ENCODE measurements around the gene MINDY2. TPM values are rescaled to one million over a fixed set of nuclear protein-coding genes. Genes with fewer than 3 reads are reported as not detected.

The MINDY2 gene
- total RNA-seq, 2 donors from 2014 or later, result 26.6 to 32.5 TPM

- no peak overlapping the region for H3K27ac Mint-ChIP-seq
- TF ChIP-seq CTCF (conservative IDR thresholded peaks at IDR 0.05), result no peak
- Histone ChIP-seq H3K9me3 (ENCODE audit: control insufficient read depth, low read length) (no peaks in the 10 kb centered on the region), H3K27ac (ENCODE audit: low read depth, low read length) (no peak overlapping the region), H3K27me3 (ENCODE audit: control insufficient read depth, insufficient read depth, low read length, poor library complexity, severe bottlenecking) (no peaks in the 10 kb centered on the region), H3K9ac (ENCODE audit: extremely low read depth, low read length, poor library complexity, severe bottlenecking) (no peak overlapping the region), H3K36me3 (ENCODE audit: control insufficient read depth, insufficient read depth, low read length) (peaks cover 70% of the 10 kb centered on the region), H3K4me1 (ENCODE audit: control insufficient read depth, insufficient read depth, low read length) (no peaks in the 10 kb centered on the region), H3K4me3 (ENCODE audit: low read length) (no peak overlapping the region)
- no peak overlapping the region for H3K4me3 Mint-ChIP-seq
- no peaks in the 10 kb centered on the region for H3K9me3 Mint-ChIP-seq
- WGBS, 2 experiments (ENCODE audit: insufficient coverage in 1 of 2, insufficient read length in 1 of 2), result 80 to 98% methylated on average over 1 to 5 of the region's 6 CpGs
- DNase-seq, result no peak
- H3K36me3 Mint-ChIP-seq (ENCODE audit: low read depth), result peaks cover 58% of the 10 kb centered on the region
- H3K4me1 Mint-ChIP-seq, result peaks cover 15% of the 10 kb centered on the region
- H3K27me3 Mint-ChIP-seq (ENCODE audit: insufficient read depth), result no peaks in the 10 kb centered on the region
These were observed 137.6 kb downstream of the MINDY2 start for GRCh38 chr15:58908550-58909309.

- H3K9me3 Mint-ChIP-seq, result no peaks in the 10 kb centered on the region
- no peak overlapping the region for H3K27ac Mint-ChIP-seq
- H3K27me3 Mint-ChIP-seq (ENCODE audit: insufficient read depth), result no peaks in the 10 kb centered on the region
- TF ChIP-seq CTCF (conservative IDR thresholded peaks at IDR 0.05), result no peak
- peaks cover 15% of the 10 kb centered on the region for H3K4me1 Mint-ChIP-seq
- no peak overlapping the region for H3K4me3 ChIP-seq (ENCODE audit: low read length)
- no peak for DNase-seq
- no peaks in the 10 kb centered on the region for H3K27me3 ChIP-seq (ENCODE audit: control insufficient read depth, insufficient read depth, low read length, poor library complexity, severe bottlenecking)
- H3K4me3 Mint-ChIP-seq, result no peak overlapping the region
- no peaks in the 10 kb centered on the region for H3K9me3 ChIP-seq (ENCODE audit: control insufficient read depth, low read length)
- no CpG with 5 or more reads among the region's 1 CpG for WGBS, 2 experiments (ENCODE audit: insufficient coverage in 1 of 2, insufficient read length in 1 of 2)
- no peak overlapping the region for H3K9ac ChIP-seq (ENCODE audit: extremely low read depth, low read length, poor library complexity, severe bottlenecking)
- H3K4me1 ChIP-seq (ENCODE audit: control insufficient read depth, insufficient read depth, low read length), result no peaks in the 10 kb centered on the region
- peaks cover 59% of the 10 kb centered on the region for H3K36me3 Mint-ChIP-seq (ENCODE audit: low read depth)
- peaks cover 73% of the 10 kb centered on the region for H3K36me3 ChIP-seq (ENCODE audit: control insufficient read depth, insufficient read depth, low read length)
- H3K27ac ChIP-seq (ENCODE audit: low read depth, low read length), result no peak overlapping the region
These were observed 138.5 kb downstream of the MINDY2 start for GRCh38 chr15:58909616-58910015.

GRCh38 chr15:58910456-58910855 lies 139.4 kb downstream of the MINDY2 start:
- DNase-seq, result no peak
- 89 to 100% methylated on average over 2 to 4 of the region's 4 CpGs for WGBS, 2 experiments (ENCODE audit: insufficient coverage in 1 of 2, insufficient read length in 1 of 2)
- no peak for TF ChIP-seq CTCF (conservative IDR thresholded peaks at IDR 0.05)
- no peaks in the 10 kb centered on the region for H3K4me1 ChIP-seq (ENCODE audit: control insufficient read depth, insufficient read depth, low read length)
- H3K9ac ChIP-seq (ENCODE audit: extremely low read depth, low read length, poor library complexity, severe bottlenecking), result no peak overlapping the region
- peaks cover 73% of the 10 kb centered on the region for H3K36me3 ChIP-seq (ENCODE audit: control insufficient read depth, insufficient read depth, low read length)
- Mint-ChIP-seq H3K27ac (no peak overlapping the region), H3K4me3 (no peak overlapping the region), H3K4me1 (peaks cover 15% of the 10 kb centered on the region), H3K36me3 (ENCODE audit: low read depth) (peaks cover 61% of the 10 kb centered on the region), H3K9me3 (no peaks in the 10 kb centered on the region), H3K27me3 (ENCODE audit: insufficient read depth) (no peaks in the 10 kb centered on the region)
- H3K27me3 ChIP-seq (ENCODE audit: control insufficient read depth, insufficient read depth, low read length, poor library complexity, severe bottlenecking), result no peaks in the 10 kb centered on the region
- no peaks in the 10 kb centered on the region for H3K9me3 ChIP-seq (ENCODE audit: control insufficient read depth, low read length)
- H3K4me3 ChIP-seq (ENCODE audit: low read length), result no peak overlapping the region
- no peak overlapping the region for H3K27ac ChIP-seq (ENCODE audit: low read depth, low read length)

Other genes with a start within 250 kb of the MINDY2 start
- 100 to 1,000 TPM; 191 to 211 TPM for gene ADAM10, start 21.6 kb upstream of the MINDY2 start, total RNA-seq
- 10 to 100 TPM; 77.1 to 96.8 TPM for gene SLTM, start 162.4 kb downstream of the MINDY2 start, total RNA-seq
- 10 to 100 TPM; 31.6 to 31.9 TPM for gene RNF111, start 216.4 kb downstream of the MINDY2 start, total RNA-seq